ENCODE measurements around the gene WDTC1. TPM values are rescaled to one million over a fixed set of nuclear protein-coding genes. Genes with fewer than 3 reads are reported as not detected.

The WDTC1 gene
- total and polyA plus RNA-seq, 2 donors (not counting 1 experiment from before 2014, with no cell fraction given) = 32.5 to 69.1 TPM

DNA sequence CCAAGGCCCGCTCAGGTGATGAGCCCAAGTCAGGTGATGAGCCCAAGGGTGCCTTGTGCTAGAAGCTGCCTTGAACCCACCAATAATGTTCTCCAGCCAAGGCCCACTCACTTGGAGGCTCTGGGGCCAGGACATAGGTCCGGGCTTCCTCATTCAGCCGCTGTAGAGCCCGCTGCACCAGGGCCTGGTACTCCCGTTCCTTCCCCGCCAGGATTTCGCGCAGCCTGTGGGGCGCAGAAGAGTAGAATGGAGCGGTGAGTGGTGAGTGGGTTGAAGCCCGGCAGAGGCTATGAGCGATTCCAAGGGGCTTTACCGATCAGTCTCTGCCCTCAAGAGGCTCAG, 121.8 kb downstream of the WDTC1 start:
- Histone ChIP-seq H2AFZ (ENCODE audit: insufficient read depth, low read depth, low read length, poor library complexity, severe bottlenecking) (peak overlapping the region; percentile 12), H3K27ac (ENCODE audit: low read length in 2 of 2) (no peak overlapping the region), H3K79me2 (ENCODE audit: control insufficient read depth, insufficient read depth, low read length) (no peaks in the 10 kb centered on the region), H3K36me3 (replicated peaks in 1 of 2; ENCODE audit: control extremely low read depth in 1 of 2, control insufficient read depth in 1 of 2, extremely low read depth in 1 of 2, insufficient read depth in 2 of 2, low read length in 1 of 2) (peaks cover 0 to 10% of the 10 kb centered on the region in 2 experiments), H3K4me1 (ENCODE audit: control insufficient read depth in 2 of 2, insufficient read depth in 2 of 2, low read length in 2 of 2) (peaks cover 36 to 54% of the 10 kb centered on the region in 2 donors), H3K9me3 (ENCODE audit: control extremely low read depth in 1 of 3, control insufficient read depth in 2 of 3, insufficient read depth in 1 of 3, low read length in 2 of 3) (no peaks in the 10 kb centered on the region), H3K27me3 (replicated peaks in 1 of 4; ENCODE audit: control extremely low read depth in 1 of 4, control insufficient read depth in 3 of 4, insufficient read depth in 4 of 4, low read length in 3 of 4) (no peaks in the 10 kb centered on the region), H4K20me1 (ENCODE audit: control insufficient read depth, insufficient read depth, low read length, poor library complexity, severe bottlenecking) (peaks cover 8% of the 10 kb centered on the region), H3K4me3 (ENCODE audit: control extremely low read depth in 1 of 5, extremely low read depth in 1 of 5, insufficient read depth in 1 of 5, low read depth in 2 of 5, low read length in 4 of 5) (peak overlapping the region in 1 of 5 experiments; percentile 63), H3K4me2 (replicated peaks; ENCODE audit: low read depth, low read length, poor library complexity, severe bottlenecking) (peak overlapping the region; percentile 95), H3K9ac (ENCODE audit: low read length) (no peak overlapping the region)
- peak overlapping the region; percentile 71 for H3K27ac Mint-ChIP-seq
- peak overlapping the region; percentile 71 for H3K4me3 Mint-ChIP-seq
- peaks cover 44% of the 10 kb centered on the region for H3K4me1 Mint-ChIP-seq
- ChIA-PET POLR2A (interaction anchor here (2.2 kb wide), 2 partner anchors 15 to 31 kb away, joined by 6 to 16 read pairs; partner anchors contain the start of gene SYTL1), CTCF (interaction anchor here (1.0 to 11.1 kb wide), 10 partner anchors 13 to 250 kb away, joined by 3 to 135 read pairs (median 38); partner anchors contain the start of genes CD164L2, GPR3, MAP3K6 and SYTL1)
- no peak for TF ChIP-seq EZH2 (IDR thresholded peaks at IDR 0.05; ENCODE audit: borderline replicate concordance, insufficient read depth, low read depth, low read length, poor library complexity, severe bottlenecking)
- TF ChIP-seq, protein P1, sequence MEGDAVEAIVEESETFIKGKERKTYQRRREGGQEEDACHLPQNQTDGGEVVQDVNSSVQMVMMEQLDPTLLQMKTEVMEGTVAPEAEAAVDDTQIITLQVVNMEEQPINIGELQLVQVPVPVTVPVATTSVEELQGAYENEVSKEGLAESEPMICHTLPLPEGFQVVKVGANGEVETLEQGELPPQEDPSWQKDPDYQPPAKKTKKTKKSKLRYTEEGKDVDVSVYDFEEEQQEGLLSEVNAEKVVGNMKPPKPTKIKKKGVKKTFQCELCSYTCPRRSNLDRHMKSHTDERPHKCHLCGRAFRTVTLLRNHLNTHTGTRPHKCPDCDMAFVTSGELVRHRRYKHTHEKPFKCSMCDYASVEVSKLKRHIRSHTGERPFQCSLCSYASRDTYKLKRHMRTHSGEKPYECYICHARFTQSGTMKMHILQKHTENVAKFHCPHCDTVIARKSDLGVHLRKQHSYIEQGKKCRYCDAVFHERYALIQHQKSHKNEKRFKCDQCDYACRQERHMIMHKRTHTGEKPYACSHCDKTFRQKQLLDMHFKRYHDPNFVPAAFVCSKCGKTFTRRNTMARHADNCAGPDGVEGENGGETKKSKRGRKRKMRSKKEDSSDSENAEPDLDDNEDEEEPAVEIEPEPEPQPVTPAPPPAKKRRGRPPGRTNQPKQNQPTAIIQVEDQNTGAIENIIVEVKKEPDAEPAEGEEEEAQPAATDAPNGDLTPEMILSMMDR (IDR thresholded peaks at IDR 0.05) = no peak
- no peaks in the 10 kb centered on the region for H3K9me3 Mint-ChIP-seq (ENCODE audit: insufficient read depth)
- DNase-seq = no peak
- no peak for ATAC-seq (ENCODE audit: low read depth)
- WGBS (ENCODE audit: insufficient coverage) = 94% methylated on average over 12 of the region's 13 CpGs
- intact Hi-C loops (cut with micrococcal nuclease) = loop anchor here (2.0 kb wide), 1 partner anchor 23 kb away; no protein-coding TSS in a partner anchor
- no peaks in the 10 kb centered on the region for H3K27me3 Mint-ChIP-seq

DNA sequence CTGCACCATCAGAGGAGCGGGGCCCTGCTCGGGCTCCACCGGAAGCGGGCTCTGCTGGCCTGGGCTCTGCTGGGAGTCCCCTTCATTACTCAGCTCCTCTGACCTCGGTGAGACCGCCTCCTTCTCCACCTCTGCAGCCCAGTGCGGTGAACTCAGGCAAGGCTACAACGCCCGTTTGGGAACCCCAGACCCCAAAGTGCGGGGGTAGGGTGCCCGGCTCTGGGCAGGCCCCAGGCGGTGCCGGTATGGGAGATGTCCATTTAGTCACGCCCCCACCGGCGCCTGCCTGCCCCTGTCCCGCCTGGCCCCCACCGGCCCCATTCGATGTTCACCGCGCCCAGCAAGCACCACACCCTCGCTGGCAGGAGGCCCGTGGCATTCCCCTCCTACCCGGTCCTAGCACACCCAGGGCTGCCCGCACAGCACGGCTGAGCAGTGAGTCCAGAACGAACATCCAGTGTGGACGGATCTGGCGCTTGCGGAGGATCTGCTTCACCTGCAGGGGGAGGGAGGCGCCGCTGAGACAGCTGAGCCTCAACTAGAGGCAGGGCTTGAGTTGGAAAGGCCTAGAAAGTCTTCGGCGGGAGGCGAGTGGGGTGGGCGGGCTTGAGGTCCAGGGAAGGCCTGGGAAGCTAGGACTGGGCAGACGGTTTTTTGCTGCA, 122.3 kb downstream of the WDTC1 start:
- TF ChIP-seq EZH2 (IDR thresholded peaks at IDR 0.05; ENCODE audit: borderline replicate concordance, insufficient read depth, low read depth, low read length, poor library complexity, severe bottlenecking) = no peak
- TF ChIP-seq, protein P1 (IDR thresholded peaks at IDR 0.05) = no peak

More for the DNA sequence above, 122.3 kb downstream of the WDTC1 start:
- Histone ChIP-seq H3K36me3 (replicated peaks in 1 of 2; ENCODE audit: control extremely low read depth in 1 of 2, control insufficient read depth in 1 of 2, extremely low read depth in 1 of 2, insufficient read depth in 2 of 2, low read length in 1 of 2) (peaks cover 0 to 5% of the 10 kb centered on the region in 2 experiments), H3K79me2 (ENCODE audit: control insufficient read depth, insufficient read depth, low read length) (no peaks in the 10 kb centered on the region), H3K27me3 (replicated peaks in 1 of 4; ENCODE audit: control extremely low read depth in 1 of 4, control insufficient read depth in 3 of 4, insufficient read depth in 4 of 4, low read length in 3 of 4) (no peaks in the 10 kb centered on the region), H2AFZ (ENCODE audit: insufficient read depth, low read depth, low read length, poor library complexity, severe bottlenecking) (peak overlapping the region; percentile 90), H3K4me1 (ENCODE audit: control insufficient read depth in 2 of 2, insufficient read depth in 2 of 2, low read length in 2 of 2) (peaks cover 36 to 54% of the 10 kb centered on the region in 2 donors), H4K20me1 (ENCODE audit: control insufficient read depth, insufficient read depth, low read length, poor library complexity, severe bottlenecking) (peaks cover 8% of the 10 kb centered on the region), H3K27ac (ENCODE audit: low read length in 2 of 2) (peak overlapping the region; percentile 19 to 34), H3K4me3 (ENCODE audit: control extremely low read depth in 1 of 5, extremely low read depth in 1 of 5, insufficient read depth in 1 of 5, low read depth in 2 of 5, low read length in 4 of 5) (peak overlapping the region; percentile 21 to 63 (median 54)), H3K9me3 (ENCODE audit: control extremely low read depth in 1 of 3, control insufficient read depth in 2 of 3, insufficient read depth in 1 of 3, low read length in 2 of 3) (no peaks in the 10 kb centered on the region), H3K4me2 (replicated peaks; ENCODE audit: low read depth, low read length, poor library complexity, severe bottlenecking) (peak overlapping the region; percentile 95), H3K9ac (ENCODE audit: low read length) (peak overlapping the region; percentile 63)
- Mint-ChIP-seq H3K4me3 (peak overlapping the region; percentile 84), H3K9me3 (ENCODE audit: insufficient read depth) (no peaks in the 10 kb centered on the region), H3K4me1 (peaks cover 44% of the 10 kb centered on the region), H3K27ac (peak overlapping the region; percentile 75), H3K27me3 (no peaks in the 10 kb centered on the region)
- ChIA-PET POLR2A (interaction anchor here (0.9 to 2.2 kb wide), 9 partner anchors 8 to 46 kb away, joined by 3 to 16 read pairs (median 4); partner anchors contain the start of gene SYTL1), CTCF (interaction anchor here (0.7 to 11.1 kb wide), 28 partner anchors 7 to 313 kb away, joined by 3 to 135 read pairs (median 4); partner anchors contain the start of genes CD164L2, GPR3, MAP3K6 and SYTL1)
- peak; percentile 22 for ATAC-seq (ENCODE audit: low read depth)
- DNase-seq = no peak
- 81% methylated on average over 35 of the region's 37 CpGs for WGBS (ENCODE audit: insufficient coverage)
- intact Hi-C loops (cut with micrococcal nuclease) = loop anchor here (1.0 to 2.0 kb wide), 4 partner anchors 9 to 32 kb away; no protein-coding TSS in a partner anchor

All from B cell (primary cell).